Neuronal stem cell (in vitro differentiated cells): ENCODE data around the gene ILKAP.
A peak's percentile ranks its signal among the peaks of the same experiment; 100 is the strongest.

Source experiments
- DNase-seq: peaks from one replicate; pipeline ENCODE4 v3.0.0-alpha.2; 2013; ENCODE audit warnings: low spot score
- H2AFZ ChIP-seq: one replicate; pipeline ENCODE4 v1.6.1; 2013; ENCODE audit warnings: mild to moderate bottlenecking, low read length, inconsistent platforms
- H2AK5ac ChIP-seq: 2 replicates; pipeline ENCODE4 v1.6.1; 2013; ENCODE audit warnings: low read depth, mild to moderate bottlenecking, inconsistent platforms, low read length, moderate library complexity, mixed read lengths
- H2BK120ac ChIP-seq: 2 replicates; pipeline ENCODE4 v1.6.1; 2013; ENCODE audit warnings: low read depth, mild to moderate bottlenecking, inconsistent platforms, low read length, moderate library complexity, mixed read lengths
- H2BK12ac ChIP-seq: one replicate; pipeline ENCODE4 v1.6.1; 2013; ENCODE audit warnings: low read length, inconsistent platforms
- H2BK15ac ChIP-seq: 2 replicates; pipeline ENCODE4 v1.6.1; 2013; ENCODE audit warnings: mild to moderate bottlenecking, low read length, inconsistent platforms, mixed read lengths
- H2BK5ac ChIP-seq: one replicate; pipeline ENCODE4 v1.6.1; 2013; ENCODE audit warnings: inconsistent platforms, mild to moderate bottlenecking, low read length, moderate library complexity
- H3K14ac ChIP-seq: one replicate; pipeline ENCODE4 v1.6.1; 2013; ENCODE audit warnings: low read length, inconsistent platforms
- H3K18ac ChIP-seq: 2 replicates; pipeline ENCODE4 v1.6.1; 2013; ENCODE audit warnings: low read length, inconsistent platforms
- H3K23ac ChIP-seq: 2 replicates; pipeline ENCODE4 v1.6.1; 2013; ENCODE audit warnings: low read depth, mild to moderate bottlenecking, mixed read lengths, low read length, inconsistent platforms; ENCODE audit not compliant: poor library complexity
- H3K27ac ChIP-seq: replicated peaks from 3 replicates; pipeline ENCODE4 v1.5.1; 2013; ENCODE audit warnings: low read length, inconsistent platforms
- H3K27me3 ChIP-seq, 3 experiments: 2 replicates each; pipeline ENCODE4 v1.6.1; 2013; ENCODE audit warnings: low read length in 3 of 3, mild to moderate bottlenecking in 2 of 3, inconsistent platforms in 1 of 3, low read depth in 1 of 3, mixed read lengths in 1 of 3, moderate library complexity in 1 of 3; ENCODE audit not compliant: control insufficient read depth in 3 of 3, insufficient read depth in 3 of 3
- H3K36me3 ChIP-seq, 2 donors: replicated peaks in 1 of 2; 2 replicates each; pipeline ENCODE4 v1.6.1; 2013; ENCODE audit warnings: low read length in 2 of 2; ENCODE audit not compliant: control insufficient read depth in 2 of 2, insufficient read depth in 2 of 2
- H3K4ac ChIP-seq: 2 replicates; pipeline ENCODE4 v1.6.1; 2013; ENCODE audit warnings: inconsistent platforms, mild to moderate bottlenecking, low read length, moderate library complexity
- H3K4me1 ChIP-seq, 2 donors: 1 replicate in 1 of 2; 2 replicates in 1 of 2; pipeline ENCODE4 v1.6.1; 2013; ENCODE audit warnings: low read length in 2 of 2, low read depth in 1 of 2; ENCODE audit not compliant: control insufficient read depth in 2 of 2, insufficient read depth in 1 of 2
- H3K4me2 ChIP-seq: one replicate; pipeline ENCODE4 v1.6.1; 2013; ENCODE audit warnings: mild to moderate bottlenecking, low read length, inconsistent platforms; ENCODE audit not compliant: insufficient read depth, poor library complexity, severe bottlenecking
- H3K4me3 ChIP-seq, 2 donors: 2 replicates each; pipeline ENCODE4 v1.5.1; 2013; ENCODE audit warnings: low read length in 2 of 2, mild to moderate bottlenecking in 2 of 2, inconsistent platforms in 1 of 2, moderate library complexity in 1 of 2
- H3K79me1 ChIP-seq: one replicate; pipeline ENCODE4 v1.6.1; 2013; ENCODE audit warnings: low read depth, mild to moderate bottlenecking, inconsistent platforms, low read length, moderate library complexity
- H3K9ac ChIP-seq: one replicate; pipeline ENCODE4 v1.6.1; 2013; ENCODE audit warnings: mild to moderate bottlenecking, low read depth, low read length, inconsistent platforms; ENCODE audit not compliant: poor library complexity
- H3K9me3 ChIP-seq, 2 donors: replicated peaks in 1 of 2; 2 replicates each; pipeline versions ENCODE3 to v1.6.1; 2013; ENCODE audit warnings: low read length in 2 of 2, mild to moderate bottlenecking in 2 of 2, inconsistent platforms in 1 of 2, low read depth in 1 of 2, mixed read lengths in 1 of 2, moderate library complexity in 1 of 2; ENCODE audit not compliant: control insufficient read depth in 2 of 2, insufficient read depth in 1 of 2
- H4K8ac ChIP-seq: one replicate; pipeline ENCODE4 v1.6.1; 2013; ENCODE audit warnings: low read depth, mild to moderate bottlenecking, inconsistent platforms, low read length, moderate library complexity
- H4K91ac ChIP-seq: one replicate; pipeline ENCODE4 v1.6.1; 2013; ENCODE audit warnings: low read length, low read depth, mild to moderate bottlenecking, inconsistent platforms; ENCODE audit not compliant: poor library complexity
- WGBS, 2 donors: extraction: QIAGEN DNeasy Blood & Tissue Kit; methylation state at CpG; one replicate each; pipeline ENCODE4 v1.1.7; 2013; ENCODE audit warnings: missing lambda C conversion rate in 2 of 2, mixed read lengths in 1 of 2; ENCODE audit not compliant: insufficient read length in 2 of 2, insufficient replicate concordance in 1 of 2; ENCODE audit errors: extremely low coverage in 2 of 2; 5-methylcytosine and 5-hydroxymethylcytosine counted together

The ILKAP gene

DNA sequence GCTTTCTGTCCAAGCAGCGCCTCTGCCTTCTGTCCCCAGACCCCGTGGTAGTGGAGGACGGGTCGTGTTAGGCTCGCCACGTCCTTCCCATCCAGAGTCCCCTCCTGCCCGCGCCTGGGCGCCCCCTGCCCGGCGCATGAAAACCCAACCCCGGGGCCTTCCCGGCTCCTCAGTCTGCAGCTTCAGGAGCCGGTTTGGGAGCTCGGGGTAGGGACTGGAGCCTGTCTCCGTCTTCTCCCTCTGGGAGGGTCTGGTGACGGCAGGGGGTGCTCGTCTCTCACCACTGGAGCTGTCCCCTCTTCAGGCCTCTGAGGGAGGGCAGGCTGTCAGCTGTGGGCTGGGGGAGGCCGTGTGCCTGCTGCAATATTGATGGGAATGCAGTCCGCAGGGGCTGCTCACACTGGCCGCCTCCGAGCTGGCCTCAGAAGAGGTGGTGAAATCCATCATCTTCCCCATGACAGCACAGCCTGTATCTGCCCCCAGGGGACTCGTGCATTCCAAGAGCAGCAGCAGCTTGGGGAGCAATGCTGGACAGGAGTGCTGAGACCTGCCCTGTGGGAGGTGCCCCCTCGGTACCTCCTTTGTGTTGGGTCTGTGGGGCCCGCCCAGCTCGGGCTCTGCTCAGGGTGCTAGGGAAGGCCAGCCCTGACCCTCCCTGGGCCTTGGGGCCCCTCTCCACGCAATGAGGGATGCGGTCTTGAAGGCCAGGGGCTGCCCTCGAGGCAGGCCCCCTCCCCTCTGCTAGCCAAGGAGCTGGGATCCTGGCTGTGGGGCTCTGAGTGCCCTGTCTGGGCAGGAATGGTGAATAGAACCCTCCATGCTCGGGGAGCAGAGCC is 82.8 kb downstream of the ILKAP start:
- H3K36me3 ChIP-seq: peaks cover 0 to 2% of the 10 kb centered on the region in 2 donors
- peak overlapping the region; percentile 94 for H2AK5ac ChIP-seq
- H3K9ac ChIP-seq: peak overlapping the region; percentile 60
- no peak overlapping the region for H4K91ac ChIP-seq
- peak overlapping the region; percentile 16 for H2BK120ac ChIP-seq
- no peak overlapping the region for H4K8ac ChIP-seq
- DNase-seq: no peak
- H3K9me3 ChIP-seq: no peaks in the 10 kb centered on the region
- peak overlapping the region; percentile 75 for H2BK5ac ChIP-seq
- peak overlapping the region; percentile 84 for H2BK15ac ChIP-seq
- peak overlapping the region; percentile 60 for H3K23ac ChIP-seq
- peak overlapping the region; percentile 6 for H2AFZ ChIP-seq
- H3K27ac ChIP-seq: no peak overlapping the region
- H3K79me1 ChIP-seq: peaks cover 2% of the 10 kb centered on the region
- peak overlapping the region; percentile 90 for H2BK12ac ChIP-seq
- peak overlapping the region; percentile 44 for H3K4ac ChIP-seq
- peaks cover 3 to 10% of the 10 kb centered on the region in 2 donors for H3K4me1 ChIP-seq
- H3K14ac ChIP-seq: peak overlapping the region; percentile 98
- no CpG with 5 or more reads among the region's 30 CpGs for WGBS, 2 donors
- H3K27me3 ChIP-seq: peaks cover 0 to 29% (median 0%) of the 10 kb centered on the region in 3 experiments
- no peak overlapping the region for H3K4me3 ChIP-seq
- peak overlapping the region; percentile 94 for H3K18ac ChIP-seq
- no peak overlapping the region for H3K4me2 ChIP-seq
